Type B pancreatic cell (in vitro differentiated cells): ENCODE results near the gene FSCN2. TPM values are rescaled to one million over a fixed set of nuclear protein-coding genes. Genes with fewer than 3 reads are reported as not detected.

Experiments used
- DNase-seq: peaks from one replicate; pipeline ENCODE4 v3.0.0; 2021; ENCODE audit warnings: mixed read lengths; ENCODE audit not compliant: unreplicated experiment; ENCODE audit errors: extremely low spot score
- H3K27ac Mint-ChIP-seq: 2 replicates; pipeline ENCODE4 v1.8.0; 2021; ENCODE audit warnings: mild to moderate bottlenecking, mixed read lengths
- H3K27me3 Mint-ChIP-seq: 2 replicates; pipeline ENCODE4 v1.8.0; 2021; ENCODE audit warnings: mixed read lengths
- H3K36me3 Mint-ChIP-seq: 2 replicates; pipeline ENCODE4 v1.8.0; 2021; ENCODE audit warnings: mixed read lengths
- H3K4me1 Mint-ChIP-seq: one replicate; pipeline ENCODE4 v1.8.0; 2021; ENCODE audit warnings: mixed read lengths; ENCODE audit not compliant: unreplicated experiment
- H3K4me3 Mint-ChIP-seq: 2 replicates; pipeline ENCODE4 v1.8.0; 2021; ENCODE audit warnings: mild to moderate bottlenecking, mixed read lengths
- H3K9me3 Mint-ChIP-seq: 2 replicates; pipeline ENCODE4 v1.8.0; 2021; ENCODE audit warnings: mixed read lengths
- CTCF ChIP-seq: fragments of 200-600 bp; sonication (generic); conservative IDR thresholded peaks from 2 replicates; pipeline ENCODE4 v1.5.0; 2021; ENCODE audit warnings: antibody characterized with exemption, mild to moderate bottlenecking
- total RNA-seq: library from RNA; stranded (reverse); gene quantifications from 2 replicates; pipeline ENCODE4 v1.2.1, GENCODE V29; 2021; ENCODE audit warnings: low replicate concordance

The FSCN2 gene
- total RNA-seq, 1 donor from 2014 or later = 3.8 TPM

- H3K36me3 Mint-ChIP-seq = no peaks in the 10 kb centered on the region
- no peak for TF ChIP-seq CTCF
- no peaks in the 10 kb centered on the region for H3K9me3 Mint-ChIP-seq
- peaks cover 5% of the 10 kb centered on the region for H3K27me3 Mint-ChIP-seq
- DNase-seq = no peak
- no peak overlapping the region for H3K27ac Mint-ChIP-seq
- no peaks in the 10 kb centered on the region for H3K4me1 Mint-ChIP-seq
- no peak overlapping the region for H3K4me3 Mint-ChIP-seq
Observed at GRCh38 chr17:81532490-81533287, 4.5 kb downstream of the FSCN2 start.

DNA sequence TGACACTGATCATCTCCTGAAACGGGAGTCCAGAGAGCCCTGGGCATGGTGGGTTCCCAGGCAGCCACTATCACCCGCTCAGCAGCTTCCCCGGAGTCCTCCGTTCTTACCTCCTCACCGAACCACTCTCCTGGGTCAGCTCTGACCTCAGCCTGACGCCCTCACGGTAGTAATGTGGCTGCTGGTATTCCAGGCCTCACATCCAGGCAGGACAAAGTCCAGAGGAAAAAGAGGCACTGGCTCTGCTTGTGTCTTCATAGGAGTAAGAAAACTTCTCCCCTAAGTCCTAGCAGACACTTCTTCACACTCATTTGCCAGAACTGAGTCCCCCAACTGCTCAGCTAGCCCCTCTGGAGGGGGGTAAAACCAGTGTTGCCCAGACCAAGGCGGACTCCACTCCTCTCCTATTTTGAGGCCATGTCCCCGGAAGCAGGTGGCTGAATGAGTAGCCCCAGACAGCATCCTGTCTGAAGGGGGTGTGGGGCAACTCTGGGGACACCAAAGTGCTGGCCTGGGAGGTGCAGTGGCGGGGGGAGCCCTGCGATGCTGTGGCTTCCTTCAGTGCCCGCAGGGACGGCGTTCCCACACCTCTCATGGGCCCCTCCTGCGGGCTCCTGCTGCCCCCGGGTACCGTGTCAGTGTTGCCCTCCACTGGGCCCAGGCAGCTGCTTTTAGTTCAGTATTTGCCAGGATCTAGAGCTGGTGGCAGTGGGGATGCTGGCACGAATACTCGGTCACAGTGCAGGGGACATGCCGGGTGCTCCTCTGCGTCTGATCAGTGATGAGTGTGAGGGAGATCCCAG lies 5.4 kb downstream of the FSCN2 start:
- DNase-seq = no peak
- Mint-ChIP-seq H3K9me3 (no peaks in the 10 kb centered on the region), H3K36me3 (no peaks in the 10 kb centered on the region), H3K4me1 (peaks cover 4% of the 10 kb centered on the region), H3K4me3 (no peak overlapping the region), H3K27me3 (peaks cover 5% of the 10 kb centered on the region), H3K27ac (no peak overlapping the region)
- TF ChIP-seq CTCF = no peak

- Mint-ChIP-seq H3K36me3 (no peaks in the 10 kb centered on the region), H3K4me3 (no peak overlapping the region), H3K27ac (no peak overlapping the region), H3K27me3 (peaks cover 5% of the 10 kb centered on the region), H3K4me1 (peaks cover 4% of the 10 kb centered on the region), H3K9me3 (no peaks in the 10 kb centered on the region)
- TF ChIP-seq CTCF = no peak
- DNase-seq = no peak
Observed at GRCh38 chr17:81534157-81535006, 6.2 kb downstream of the FSCN2 start.

DNA sequence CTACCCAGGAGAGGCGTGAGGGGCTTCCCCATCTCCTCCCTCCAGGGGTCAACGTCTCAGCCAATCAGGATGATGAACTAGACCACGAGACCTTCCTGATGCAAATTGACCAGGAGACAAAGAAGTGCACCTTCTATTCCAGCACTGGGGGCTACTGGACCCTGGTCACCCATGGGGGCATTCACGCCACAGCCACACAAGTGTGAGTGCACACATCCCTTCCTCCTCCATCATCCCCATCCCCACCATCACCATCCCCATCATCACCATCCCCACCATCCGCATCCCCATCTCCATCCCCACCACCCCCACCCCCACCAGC lies 6.8 kb downstream of the FSCN2 start:
- peaks cover 4% of the 10 kb centered on the region for H3K4me1 Mint-ChIP-seq
- no peak for DNase-seq
- H3K36me3 Mint-ChIP-seq = no peaks in the 10 kb centered on the region
- no peak overlapping the region for H3K4me3 Mint-ChIP-seq
- H3K27me3 Mint-ChIP-seq = peaks cover 5% of the 10 kb centered on the region
- TF ChIP-seq CTCF = no peak
- no peaks in the 10 kb centered on the region for H3K9me3 Mint-ChIP-seq
- H3K27ac Mint-ChIP-seq = no peak overlapping the region

- H3K9me3 Mint-ChIP-seq = no peaks in the 10 kb centered on the region
- TF ChIP-seq CTCF = no peak
- DNase-seq = no peak
- H3K27ac Mint-ChIP-seq = no peak overlapping the region
- no peaks in the 10 kb centered on the region for H3K36me3 Mint-ChIP-seq
- no peak overlapping the region for H3K4me3 Mint-ChIP-seq
- H3K27me3 Mint-ChIP-seq = peaks cover 5% of the 10 kb centered on the region
- peaks cover 4% of the 10 kb centered on the region for H3K4me1 Mint-ChIP-seq
Observed at GRCh38 chr17:81535480-81536298, 7.5 kb downstream of the FSCN2 start.
